Karpas-422 (cell line): Measurements from ENCODE around the gene CST9L. TPM values are rescaled to one million over a fixed set of nuclear protein-coding genes. Genes with fewer than 3 reads are reported as not detected.

Source experiments
- DNase-seq: peaks from one replicate; pipeline ENCODE4 v3.0.0-alpha.2; 2015
- H2AFZ ChIP-seq: fragments of 200-600 bp; sonication (generic); 2 replicates; pipeline ENCODE4 v1.6.1; 2014; ENCODE audit warnings: antibody characterized with exemption, low read length, mixed read lengths
- H3K27ac ChIP-seq: fragments of 200-600 bp; sonication (generic); 2 replicates; pipeline ENCODE4 v1.5.1; 2014; ENCODE audit warnings: mild to moderate bottlenecking, low read length, moderate library complexity
- H3K27me3 ChIP-seq: fragments of 200-600 bp; sonication (generic); 2 replicates; pipeline ENCODE4 v1.6.1; 2014; ENCODE audit warnings: low read length, mixed read lengths
- H3K36me3 ChIP-seq: fragments of 200-600 bp; sonication (generic); 2 replicates; pipeline ENCODE4 v1.6.1; 2014; ENCODE audit warnings: low read length, mixed read lengths; ENCODE audit not compliant: insufficient read depth
- H3K4me1 ChIP-seq: fragments of 200-600 bp; sonication (generic); 2 replicates; pipeline ENCODE4 v1.6.1; 2014; ENCODE audit warnings: mild to moderate bottlenecking, low read length, mixed read lengths
- H3K4me2 ChIP-seq: fragments of 200-600 bp; sonication (generic); 2 replicates; pipeline ENCODE4 v1.6.1; 2014; ENCODE audit warnings: low read length, low read depth, mild to moderate bottlenecking; ENCODE audit not compliant: poor library complexity, severe bottlenecking
- H3K4me3 ChIP-seq: fragments of 200-600 bp; sonication (generic); 2 replicates; pipeline ENCODE4 v1.5.1; 2014; ENCODE audit warnings: mild to moderate bottlenecking, antibody characterized with exemption, low read length, mixed read lengths
- H3K79me2 ChIP-seq: fragments of 200-600 bp; sonication (generic); 2 replicates; pipeline ENCODE4 v1.6.1; 2014; ENCODE audit warnings: mild to moderate bottlenecking, low read length, mixed read lengths
- H3K9ac ChIP-seq: fragments of 200-600 bp; sonication (generic); 2 replicates; pipeline ENCODE4 v1.6.0; 2014; ENCODE audit warnings: low read length
- H3K9me2 ChIP-seq: fragments of 200-600 bp; sonication (generic), shearing (Covaris generic); replicated peaks from 2 replicates; pipeline ENCODE4 v1.6.0; 2014; ENCODE audit warnings: mild to moderate bottlenecking, low read length, moderate library complexity; ENCODE audit not compliant: insufficient read depth
- H3K9me3 ChIP-seq: fragments of 300-700, 200-600 bp; sonication (generic); 2 replicates; pipeline ENCODE4 v1.6.1; 2014; ENCODE audit warnings: low read length, mixed read lengths
- H4K20me1 ChIP-seq: fragments of 200-600 bp; sonication (generic); 2 replicates; pipeline ENCODE4 v1.6.1; 2014; ENCODE audit warnings: mild to moderate bottlenecking, antibody characterized with exemption, low read length, low read depth; ENCODE audit not compliant: insufficient read depth
- total RNA-seq: library from RNA; depleted of rRNA; stranded (reverse); fragments of >200 nt; shearing (Covaris generic); gene quantifications from 2 replicates; pipeline ENCODE4 v1.2.3, GENCODE V29; 2014; ENCODE audit warnings: low replicate concordance

Gene CST9L
- total RNA-seq, 1 experiment from 2014 or later: not detected

GRCh38 chr20:23565503-23566045 lies 2.7 kb downstream of the CST9L start:
- no peaks in the 10 kb centered on the region for H3K27me3 ChIP-seq
- no peak overlapping the region for H3K4me2 ChIP-seq
- no peaks in the 10 kb centered on the region for H3K79me2 ChIP-seq
- H3K36me3 ChIP-seq: no peaks in the 10 kb centered on the region
- H3K27ac ChIP-seq: no peak overlapping the region
- no peak for DNase-seq
- no peak overlapping the region for H3K9ac ChIP-seq
- H3K4me1 ChIP-seq: no peaks in the 10 kb centered on the region
- H4K20me1 ChIP-seq: no peaks in the 10 kb centered on the region
- H3K9me3 ChIP-seq: no peaks in the 10 kb centered on the region
- H3K9me2 ChIP-seq: no peaks in the 10 kb centered on the region
- no peak overlapping the region for H2AFZ ChIP-seq
- no peak overlapping the region for H3K4me3 ChIP-seq

GRCh38 chr20:23564927-23565326 lies 3.4 kb downstream of the CST9L start:
- H3K4me2 ChIP-seq: no peak overlapping the region
- H3K4me1 ChIP-seq: no peaks in the 10 kb centered on the region
- no peak overlapping the region for H3K4me3 ChIP-seq
- H4K20me1 ChIP-seq: no peaks in the 10 kb centered on the region
- no peaks in the 10 kb centered on the region for H3K9me2 ChIP-seq
- H3K27ac ChIP-seq: no peak overlapping the region
- no peaks in the 10 kb centered on the region for H3K79me2 ChIP-seq
- H3K27me3 ChIP-seq: no peaks in the 10 kb centered on the region
- H2AFZ ChIP-seq: no peak overlapping the region
- no peaks in the 10 kb centered on the region for H3K36me3 ChIP-seq
- no peak overlapping the region for H3K9ac ChIP-seq
- no peak for DNase-seq
- H3K9me3 ChIP-seq: no peaks in the 10 kb centered on the region

- Histone ChIP-seq H3K4me1 (no peaks in the 10 kb centered on the region), H4K20me1 (no peaks in the 10 kb centered on the region), H3K27me3 (no peaks in the 10 kb centered on the region), H3K4me3 (no peak overlapping the region), H3K4me2 (no peak overlapping the region), H3K27ac (no peak overlapping the region), H3K9ac (no peak overlapping the region), H3K9me3 (no peaks in the 10 kb centered on the region), H3K79me2 (no peaks in the 10 kb centered on the region), H3K36me3 (no peaks in the 10 kb centered on the region), H2AFZ (no peak overlapping the region), H3K9me2 (no peaks in the 10 kb centered on the region)
- DNase-seq: no peak
These were observed 5.5 kb downstream of the CST9L start for GRCh38 chr20:23562721-23563342.

GRCh38 chr20:23554401-23554800 lies 13.9 kb downstream of the CST9L start:
- Histone ChIP-seq H3K9me2 (no peaks in the 10 kb centered on the region), H3K36me3 (no peaks in the 10 kb centered on the region), H3K27ac (no peak overlapping the region), H3K79me2 (no peaks in the 10 kb centered on the region), H3K4me3 (no peak overlapping the region), H3K9ac (no peak overlapping the region), H4K20me1 (no peaks in the 10 kb centered on the region), H2AFZ (no peak overlapping the region), H3K4me2 (no peak overlapping the region), H3K27me3 (no peaks in the 10 kb centered on the region), H3K9me3 (no peaks in the 10 kb centered on the region), H3K4me1 (no peaks in the 10 kb centered on the region)
- no peak for DNase-seq

- Histone ChIP-seq H3K4me2 (no peak overlapping the region), H3K9me3 (no peaks in the 10 kb centered on the region), H2AFZ (no peak overlapping the region), H3K4me1 (no peaks in the 10 kb centered on the region), H3K27me3 (no peaks in the 10 kb centered on the region), H3K4me3 (no peak overlapping the region), H3K27ac (no peak overlapping the region), H3K36me3 (no peaks in the 10 kb centered on the region), H3K79me2 (no peaks in the 10 kb centered on the region), H3K9ac (no peak overlapping the region), H3K9me2 (no peaks in the 10 kb centered on the region), H4K20me1 (no peaks in the 10 kb centered on the region)
- no peak for DNase-seq
These were observed 16.5 kb downstream of the CST9L start for GRCh38 chr20:23551786-23552185.

- no peak overlapping the region for H3K4me3 ChIP-seq
- no peaks in the 10 kb centered on the region for H3K9me2 ChIP-seq
- no peaks in the 10 kb centered on the region; the same call in 1 of the 2 replicates for H3K27me3 ChIP-seq
- H3K9ac ChIP-seq: no peak overlapping the region
- no peak overlapping the region for H2AFZ ChIP-seq
- H3K27ac ChIP-seq: no peak overlapping the region
- no peaks in the 10 kb centered on the region for H3K4me1 ChIP-seq
- H4K20me1 ChIP-seq: no peaks in the 10 kb centered on the region
- H3K36me3 ChIP-seq: no peaks in the 10 kb centered on the region
- H3K9me3 ChIP-seq: no peaks in the 10 kb centered on the region
- DNase-seq: no peak
- H3K4me2 ChIP-seq: no peak overlapping the region
- H3K79me2 ChIP-seq: no peaks in the 10 kb centered on the region
These were observed 16.9 kb downstream of the CST9L start for GRCh38 chr20:23551383-23551782.

GRCh38 chr20:23550227-23550626 lies 18.1 kb downstream of the CST9L start:
- Histone ChIP-seq H3K4me1 (no peaks in the 10 kb centered on the region), H3K79me2 (no peaks in the 10 kb centered on the region), H3K9me3 (no peaks in the 10 kb centered on the region), H3K4me3 (no peak overlapping the region), H3K4me2 (no peak overlapping the region), H3K36me3 (no peaks in the 10 kb centered on the region), H4K20me1 (no peaks in the 10 kb centered on the region), H2AFZ (no peak overlapping the region), H3K9ac (no peak overlapping the region), H3K27me3 (no peaks in the 10 kb centered on the region; the same call in 1 of the 2 replicates), H3K27ac (no peak overlapping the region), H3K9me2 (no peaks in the 10 kb centered on the region)
- DNase-seq: no peak

- H2AFZ ChIP-seq: no peak overlapping the region
- no peak overlapping the region for H3K4me2 ChIP-seq
- H3K9me3 ChIP-seq: no peaks in the 10 kb centered on the region
- no peak overlapping the region for H3K27ac ChIP-seq
- no peak for DNase-seq
- no peaks in the 10 kb centered on the region for H4K20me1 ChIP-seq
- H3K9ac ChIP-seq: no peak overlapping the region
- no peaks in the 10 kb centered on the region for H3K36me3 ChIP-seq
- H3K27me3 ChIP-seq: no peaks in the 10 kb centered on the region; the same call in 1 of the 2 replicates
- no peaks in the 10 kb centered on the region for H3K4me1 ChIP-seq
- no peaks in the 10 kb centered on the region for H3K79me2 ChIP-seq
- no peaks in the 10 kb centered on the region for H3K9me2 ChIP-seq
- no peak overlapping the region for H3K4me3 ChIP-seq
These were observed 19.9 kb downstream of the CST9L start for GRCh38 chr20:23548408-23548807.
